H1 (cell line): Measurements from ENCODE around the gene SEMA5B. TPM values are rescaled to one million over a fixed set of nuclear protein-coding genes. Genes with fewer than 3 reads are reported as not detected.

Experiments used
- polyA plus RNA-seq, 7 experiments: library from polyadenylated mRNA; depleted of rRNA in 3 of 7; stranded (reverse) in 5 of 7; unstranded in 2 of 7; fragments of >200 nt in 5 of 7; fragments of 200-250 nt in 2 of 7; gene quantifications; 1 replicate in 5 of 7; 2 replicates in 1 of 7; 4 replicates in 1 of 7; pipeline versions ENCODE4 v1.2.1 to v1.2.3, GENCODE V29; 2011 to 2013; ENCODE audit warnings: missing spikeins in 2 of 7, mixed read lengths in 2 of 7
- total RNA-seq: library from RNA; stranded (reverse); fragmentation: NEBNext Ultra II Directional; extraction: Animal tissue kit (Norgen Biotek cat#: 25700); gene quantifications from 2 replicates; pipeline ENCODE4 v1.2.1, GENCODE V29; 2021
- TF ChIP-seq, protein P1 (sequence below): fragments of 300-600 bp; sonication (generic); IDR thresholded peaks from 2 replicates; pipeline ENCODE4 v1.7.1; 2012; ENCODE audit warnings: low read length, moderate library complexity, mild to moderate bottlenecking, inconsistent platforms; ENCODE audit not compliant: insufficient replicate concordance

SEMA5B gene
- total and polyA plus RNA-seq, 2 of the 8 experiments (the other 6 are each of a cell fraction or from before 2014, with no cell fraction given) = 13.1 to 22.4 TPM

- TF ChIP-seq, protein P1, sequence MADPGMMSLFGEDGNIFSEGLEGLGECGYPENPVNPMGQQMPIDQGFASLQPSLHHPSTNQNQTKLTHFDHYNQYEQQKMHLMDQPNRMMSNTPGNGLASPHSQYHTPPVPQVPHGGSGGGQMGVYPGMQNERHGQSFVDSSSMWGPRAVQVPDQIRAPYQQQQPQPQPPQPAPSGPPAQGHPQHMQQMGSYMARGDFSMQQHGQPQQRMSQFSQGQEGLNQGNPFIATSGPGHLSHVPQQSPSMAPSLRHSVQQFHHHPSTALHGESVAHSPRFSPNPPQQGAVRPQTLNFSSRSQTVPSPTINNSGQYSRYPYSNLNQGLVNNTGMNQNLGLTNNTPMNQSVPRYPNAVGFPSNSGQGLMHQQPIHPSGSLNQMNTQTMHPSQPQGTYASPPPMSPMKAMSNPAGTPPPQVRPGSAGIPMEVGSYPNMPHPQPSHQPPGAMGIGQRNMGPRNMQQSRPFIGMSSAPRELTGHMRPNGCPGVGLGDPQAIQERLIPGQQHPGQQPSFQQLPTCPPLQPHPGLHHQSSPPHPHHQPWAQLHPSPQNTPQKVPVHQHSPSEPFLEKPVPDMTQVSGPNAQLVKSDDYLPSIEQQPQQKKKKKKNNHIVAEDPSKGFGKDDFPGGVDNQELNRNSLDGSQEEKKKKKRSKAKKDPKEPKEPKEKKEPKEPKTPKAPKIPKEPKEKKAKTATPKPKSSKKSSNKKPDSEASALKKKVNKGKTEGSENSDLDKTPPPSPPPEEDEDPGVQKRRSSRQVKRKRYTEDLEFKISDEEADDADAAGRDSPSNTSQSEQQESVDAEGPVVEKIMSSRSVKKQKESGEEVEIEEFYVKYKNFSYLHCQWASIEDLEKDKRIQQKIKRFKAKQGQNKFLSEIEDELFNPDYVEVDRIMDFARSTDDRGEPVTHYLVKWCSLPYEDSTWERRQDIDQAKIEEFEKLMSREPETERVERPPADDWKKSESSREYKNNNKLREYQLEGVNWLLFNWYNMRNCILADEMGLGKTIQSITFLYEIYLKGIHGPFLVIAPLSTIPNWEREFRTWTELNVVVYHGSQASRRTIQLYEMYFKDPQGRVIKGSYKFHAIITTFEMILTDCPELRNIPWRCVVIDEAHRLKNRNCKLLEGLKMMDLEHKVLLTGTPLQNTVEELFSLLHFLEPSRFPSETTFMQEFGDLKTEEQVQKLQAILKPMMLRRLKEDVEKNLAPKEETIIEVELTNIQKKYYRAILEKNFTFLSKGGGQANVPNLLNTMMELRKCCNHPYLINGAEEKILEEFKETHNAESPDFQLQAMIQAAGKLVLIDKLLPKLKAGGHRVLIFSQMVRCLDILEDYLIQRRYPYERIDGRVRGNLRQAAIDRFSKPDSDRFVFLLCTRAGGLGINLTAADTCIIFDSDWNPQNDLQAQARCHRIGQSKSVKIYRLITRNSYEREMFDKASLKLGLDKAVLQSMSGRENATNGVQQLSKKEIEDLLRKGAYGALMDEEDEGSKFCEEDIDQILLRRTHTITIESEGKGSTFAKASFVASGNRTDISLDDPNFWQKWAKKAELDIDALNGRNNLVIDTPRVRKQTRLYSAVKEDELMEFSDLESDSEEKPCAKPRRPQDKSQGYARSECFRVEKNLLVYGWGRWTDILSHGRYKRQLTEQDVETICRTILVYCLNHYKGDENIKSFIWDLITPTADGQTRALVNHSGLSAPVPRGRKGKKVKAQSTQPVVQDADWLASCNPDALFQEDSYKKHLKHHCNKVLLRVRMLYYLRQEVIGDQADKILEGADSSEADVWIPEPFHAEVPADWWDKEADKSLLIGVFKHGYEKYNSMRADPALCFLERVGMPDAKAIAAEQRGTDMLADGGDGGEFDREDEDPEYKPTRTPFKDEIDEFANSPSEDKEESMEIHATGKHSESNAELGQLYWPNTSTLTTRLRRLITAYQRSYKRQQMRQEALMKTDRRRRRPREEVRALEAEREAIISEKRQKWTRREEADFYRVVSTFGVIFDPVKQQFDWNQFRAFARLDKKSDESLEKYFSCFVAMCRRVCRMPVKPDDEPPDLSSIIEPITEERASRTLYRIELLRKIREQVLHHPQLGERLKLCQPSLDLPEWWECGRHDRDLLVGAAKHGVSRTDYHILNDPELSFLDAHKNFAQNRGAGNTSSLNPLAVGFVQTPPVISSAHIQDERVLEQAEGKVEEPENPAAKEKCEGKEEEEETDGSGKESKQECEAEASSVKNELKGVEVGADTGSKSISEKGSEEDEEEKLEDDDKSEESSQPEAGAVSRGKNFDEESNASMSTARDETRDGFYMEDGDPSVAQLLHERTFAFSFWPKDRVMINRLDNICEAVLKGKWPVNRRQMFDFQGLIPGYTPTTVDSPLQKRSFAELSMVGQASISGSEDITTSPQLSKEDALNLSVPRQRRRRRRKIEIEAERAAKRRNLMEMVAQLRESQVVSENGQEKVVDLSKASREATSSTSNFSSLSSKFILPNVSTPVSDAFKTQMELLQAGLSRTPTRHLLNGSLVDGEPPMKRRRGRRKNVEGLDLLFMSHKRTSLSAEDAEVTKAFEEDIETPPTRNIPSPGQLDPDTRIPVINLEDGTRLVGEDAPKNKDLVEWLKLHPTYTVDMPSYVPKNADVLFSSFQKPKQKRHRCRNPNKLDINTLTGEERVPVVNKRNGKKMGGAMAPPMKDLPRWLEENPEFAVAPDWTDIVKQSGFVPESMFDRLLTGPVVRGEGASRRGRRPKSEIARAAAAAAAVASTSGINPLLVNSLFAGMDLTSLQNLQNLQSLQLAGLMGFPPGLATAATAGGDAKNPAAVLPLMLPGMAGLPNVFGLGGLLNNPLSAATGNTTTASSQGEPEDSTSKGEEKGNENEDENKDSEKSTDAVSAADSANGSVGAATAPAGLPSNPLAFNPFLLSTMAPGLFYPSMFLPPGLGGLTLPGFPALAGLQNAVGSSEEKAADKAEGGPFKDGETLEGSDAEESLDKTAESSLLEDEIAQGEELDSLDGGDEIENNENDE = no peak
Measured at GRCh38 chr3:122955916-122956692, 71.5 kb downstream of the SEMA5B start (continued).
